ENCODE results near the gene TBC1D8B.

GRCh38 chrX:106802388-106803275, at the start of gene TBC1D8B:
- TF ChIP-seq CTCF (IDR thresholded peaks at IDR 0.05): no peak
- peak; percentile 59 for TF ChIP-seq POLR2A (IDR thresholded peaks at IDR 0.05)
- peak; percentile 54 to 71 (median 62) for TF ChIP-seq POLR2AphosphoS5 (IDR thresholded peaks at IDR 0.05)
